ENCODE data around the gene GJC3.

DNA sequence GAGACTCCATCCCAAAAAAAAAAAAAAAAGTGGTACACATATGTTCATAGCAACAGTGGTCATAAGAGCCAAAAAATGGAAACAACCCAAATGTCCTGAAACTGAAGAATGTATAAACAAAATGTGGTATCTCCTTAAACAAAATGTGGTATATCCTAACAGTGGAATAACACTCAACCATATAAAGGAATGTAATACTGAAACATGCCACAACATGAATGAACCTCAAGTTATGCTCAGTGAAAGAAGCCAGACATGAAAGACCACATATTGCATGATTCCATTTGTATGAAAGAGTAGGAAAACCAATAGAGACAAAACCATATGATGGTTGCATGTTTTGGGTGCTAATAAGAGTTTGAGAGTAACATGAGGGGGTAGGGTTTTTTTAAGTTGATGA is 3.1 kb downstream of the GJC3 start:
- TF ChIP-seq POLR2A (IDR thresholded peaks at IDR 0.05; ENCODE audit: low read length) (no peak), GATA1 (IDR thresholded peaks at IDR 0.05; ENCODE audit: low read depth, low read length) (no peak)
